Liver (tissue), 9 donors: Measurements from ENCODE around the gene HEPHL1. TPM values are rescaled to one million over a fixed set of nuclear protein-coding genes. Genes with fewer than 3 reads are reported as not detected.

Experiments
- DNase-seq: peaks from one replicate; pipeline ENCODE4 v3.0.0-alpha.2; 2017; ENCODE audit warnings: low spot score
- H3K27ac ChIP-seq, 2 donors: one replicate each; pipeline ENCODE4 v1.7.0; 2013; ENCODE audit warnings: inconsistent platforms in 2 of 2, low read length in 2 of 2, control low read depth in 1 of 2, low read depth in 1 of 2, mild to moderate bottlenecking in 1 of 2
- H3K27me3 ChIP-seq, 4 donors: one replicate each; pipeline versions ENCODE4 v1.6.1 to v1.7.0; 2013; ENCODE audit warnings: low read length in 3 of 4, inconsistent platforms in 1 of 4, mild to moderate bottlenecking in 1 of 4, moderate library complexity in 1 of 4; ENCODE audit not compliant: control insufficient read depth in 4 of 4, insufficient read depth in 4 of 4
- H3K36me3 ChIP-seq, 4 donors: one replicate each; pipeline versions ENCODE4 v1.6.1 to v1.7.0; 2013; ENCODE audit warnings: low read length in 3 of 4, mild to moderate bottlenecking in 3 of 4, low read depth in 1 of 4, moderate library complexity in 1 of 4; ENCODE audit not compliant: control insufficient read depth in 4 of 4, insufficient read depth in 3 of 4
- H3K4me1 ChIP-seq, 4 donors: one replicate each; pipeline versions ENCODE4 v1.6.1 to v1.7.0; 2013; ENCODE audit warnings: low read length in 3 of 4, mild to moderate bottlenecking in 3 of 4, moderate library complexity in 1 of 4; ENCODE audit not compliant: control insufficient read depth in 4 of 4, insufficient read depth in 4 of 4
- H3K4me3 ChIP-seq, 3 donors: one replicate each; pipeline versions ENCODE4 v1.6.1 to v1.7.0; 2013; ENCODE audit warnings: low read length in 3 of 3, control low read depth in 1 of 3, low read depth in 1 of 3, mild to moderate bottlenecking in 1 of 3
- H3K9ac ChIP-seq, 2 donors: one replicate each; pipeline ENCODE4 v1.7.0; 2013; ENCODE audit warnings: low read length in 2 of 2, mild to moderate bottlenecking in 2 of 2, moderate library complexity in 2 of 2, control low read depth in 1 of 2, low read depth in 1 of 2
- H3K9me3 ChIP-seq, 4 donors: one replicate each; pipeline versions ENCODE4 v1.6.1 to v1.7.0; 2013; ENCODE audit warnings: low read length in 3 of 4; ENCODE audit not compliant: control insufficient read depth in 4 of 4
- ATF3 ChIP-seq: IDR thresholded peaks from 2 replicates; pipeline ENCODE4 v1.6.1; 2016; ENCODE audit warnings: antibody characterized with exemption
- EGR1 ChIP-seq, 2 donors: IDR thresholded peaks; 2 replicates each; pipeline ENCODE4 v1.6.1; 2016 to 2018; ENCODE audit warnings: antibody characterized with exemption in 2 of 2, low read depth in 2 of 2
- FOXA1 ChIP-seq: IDR thresholded peaks from 2 replicates; pipeline ENCODE4 v1.6.1; 2016; ENCODE audit warnings: antibody characterized with exemption
- FOXA2 ChIP-seq: IDR thresholded peaks from 2 replicates; pipeline ENCODE4 v1.6.1; 2016; ENCODE audit warnings: antibody characterized with exemption
- GABPA ChIP-seq, 2 donors: IDR thresholded peaks in 1 of 2; conservative IDR thresholded peaks in 1 of 2; 2 replicates each; pipeline ENCODE4 v1.6.1; 2016; ENCODE audit warnings: antibody characterized with exemption in 2 of 2, mild to moderate bottlenecking in 1 of 2, moderate library complexity in 1 of 2
- HNF4A ChIP-seq, 2 donors: conservative IDR thresholded peaks; 2 replicates each; pipeline ENCODE4 v1.6.1; 2016; ENCODE audit warnings: antibody characterized with exemption in 2 of 2, mild to moderate bottlenecking in 2 of 2
- HNF4G ChIP-seq: IDR thresholded peaks from 2 replicates; pipeline ENCODE4 v1.6.1; 2016; ENCODE audit warnings: antibody characterized with exemption
- JUND ChIP-seq, 2 donors: IDR thresholded peaks; 2 replicates each; pipeline ENCODE4 v1.6.1; 2016; ENCODE audit warnings: antibody characterized with exemption in 2 of 2
- MAX ChIP-seq: IDR thresholded peaks from 2 replicates; pipeline ENCODE4 v1.6.1; 2016; ENCODE audit warnings: antibody characterized with exemption
- NR2F2 ChIP-seq: IDR thresholded peaks from 2 replicates; pipeline ENCODE4 v1.6.1; 2016; ENCODE audit warnings: antibody characterized with exemption
- RAD21 ChIP-seq, 2 donors: IDR thresholded peaks; 2 replicates each; pipeline ENCODE4 v1.6.1; 2016; ENCODE audit warnings: antibody characterized with exemption in 2 of 2, mild to moderate bottlenecking in 2 of 2
- RXRA ChIP-seq, 2 donors: IDR thresholded peaks; 2 replicates each; pipeline ENCODE4 v1.6.1; 2017 to 2018; ENCODE audit warnings: antibody characterized with exemption in 2 of 2, mild to moderate bottlenecking in 1 of 2
- SP1 ChIP-seq: IDR thresholded peaks from 2 replicates; pipeline ENCODE4 v1.6.1; 2018; ENCODE audit warnings: antibody characterized with exemption, mild to moderate bottlenecking
- TAF1 ChIP-seq: conservative IDR thresholded peaks from 2 replicates; pipeline ENCODE4 v1.6.1; 2016; ENCODE audit warnings: antibody characterized with exemption, mild to moderate bottlenecking
- YY1 ChIP-seq: IDR thresholded peaks from 2 replicates; pipeline ENCODE4 v1.6.1; 2016; ENCODE audit warnings: antibody characterized with exemption, mild to moderate bottlenecking
- ZBTB33 ChIP-seq: IDR thresholded peaks from 2 replicates; pipeline ENCODE4 v1.6.1; 2016; ENCODE audit warnings: antibody characterized with exemption
- WGBS: extraction: QIAGEN DNeasy Blood & Tissue Kit; methylation state at CpG from one replicate; pipeline ENCODE4 v1.1.7; 2013; 5-methylcytosine and 5-hydroxymethylcytosine counted together
- polyA plus RNA-seq, 2 donors: library from polyadenylated mRNA; stranded (reverse) in 1 of 2; unstranded in 1 of 2; fragments of 200-250 nt in 1 of 2; fragments of >200 nt in 1 of 2; fragmentation: Nextera tagmentation in 1 of 2; extraction: Ambion mirVana in 1 of 2; gene quantifications; one replicate each; pipeline versions ENCODE4 v1.2.1 to v1.2.3, GENCODE V29; 2013 to 2015
- total RNA-seq, 2 donors: library from RNA; depleted of rRNA; stranded (reverse); fragments of >200 nt; gene quantifications; one replicate each; pipeline ENCODE4 v1.2.3, GENCODE V29; 2014
- TF ChIP-seq, protein P1 (sequence below): fragments of 150-350 bp; IDR thresholded peaks from 2 replicates; pipeline ENCODE4 v1.5.1; 2017; ENCODE audit warnings: improper control_type of control experiment, low read depth, low read length; ENCODE audit not compliant: missing input control
- TF ChIP-seq, protein P2 (sequence below): IDR thresholded peaks from 2 replicates; pipeline ENCODE4 v1.6.1; 2016; ENCODE audit warnings: antibody characterized with exemption, mild to moderate bottlenecking
- donor health status: healthy.
- donor health status: healthy.
- donor health status: healthy.
- donor health status: healthy.
- donor health status: healthy.

The HEPHL1 gene
- total and polyA plus RNA-seq, 4 donors, result 0.19 TPM; not detected in 3

GRCh38 chr11:94032066-94032465 is 10.9 kb downstream of the HEPHL1 start:
- no peaks in the 10 kb centered on the region for H3K36me3 ChIP-seq
- TF ChIP-seq RAD21 (IDR thresholded peaks at IDR 0.05) (no peak), RXRA (IDR thresholded peaks at IDR 0.05) (no peak), EGR1 (IDR thresholded peaks at IDR 0.05; ENCODE audit: low read depth in 2 of 2) (no peak), FOXA1 (no peak), HNF4A (conservative IDR thresholded peaks at IDR 0.05) (no peak), SP1 (no peak), JUND (IDR thresholded peaks at IDR 0.05) (no peak), FOXA2 (no peak), TAF1 (no peak), YY1 (no peak), GABPA (IDR thresholded peaks at IDR 0.05 in 1 of 2, conservative IDR thresholded peaks at IDR 0.05 in 1 of 2) (no peak), MAX (no peak), HNF4G (no peak), ZBTB33 (no peak), ATF3 (no peak), NR2F2 (no peak)
- TF ChIP-seq, protein P1, sequence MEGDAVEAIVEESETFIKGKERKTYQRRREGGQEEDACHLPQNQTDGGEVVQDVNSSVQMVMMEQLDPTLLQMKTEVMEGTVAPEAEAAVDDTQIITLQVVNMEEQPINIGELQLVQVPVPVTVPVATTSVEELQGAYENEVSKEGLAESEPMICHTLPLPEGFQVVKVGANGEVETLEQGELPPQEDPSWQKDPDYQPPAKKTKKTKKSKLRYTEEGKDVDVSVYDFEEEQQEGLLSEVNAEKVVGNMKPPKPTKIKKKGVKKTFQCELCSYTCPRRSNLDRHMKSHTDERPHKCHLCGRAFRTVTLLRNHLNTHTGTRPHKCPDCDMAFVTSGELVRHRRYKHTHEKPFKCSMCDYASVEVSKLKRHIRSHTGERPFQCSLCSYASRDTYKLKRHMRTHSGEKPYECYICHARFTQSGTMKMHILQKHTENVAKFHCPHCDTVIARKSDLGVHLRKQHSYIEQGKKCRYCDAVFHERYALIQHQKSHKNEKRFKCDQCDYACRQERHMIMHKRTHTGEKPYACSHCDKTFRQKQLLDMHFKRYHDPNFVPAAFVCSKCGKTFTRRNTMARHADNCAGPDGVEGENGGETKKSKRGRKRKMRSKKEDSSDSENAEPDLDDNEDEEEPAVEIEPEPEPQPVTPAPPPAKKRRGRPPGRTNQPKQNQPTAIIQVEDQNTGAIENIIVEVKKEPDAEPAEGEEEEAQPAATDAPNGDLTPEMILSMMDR, result no peak
- TF ChIP-seq, protein P2, sequence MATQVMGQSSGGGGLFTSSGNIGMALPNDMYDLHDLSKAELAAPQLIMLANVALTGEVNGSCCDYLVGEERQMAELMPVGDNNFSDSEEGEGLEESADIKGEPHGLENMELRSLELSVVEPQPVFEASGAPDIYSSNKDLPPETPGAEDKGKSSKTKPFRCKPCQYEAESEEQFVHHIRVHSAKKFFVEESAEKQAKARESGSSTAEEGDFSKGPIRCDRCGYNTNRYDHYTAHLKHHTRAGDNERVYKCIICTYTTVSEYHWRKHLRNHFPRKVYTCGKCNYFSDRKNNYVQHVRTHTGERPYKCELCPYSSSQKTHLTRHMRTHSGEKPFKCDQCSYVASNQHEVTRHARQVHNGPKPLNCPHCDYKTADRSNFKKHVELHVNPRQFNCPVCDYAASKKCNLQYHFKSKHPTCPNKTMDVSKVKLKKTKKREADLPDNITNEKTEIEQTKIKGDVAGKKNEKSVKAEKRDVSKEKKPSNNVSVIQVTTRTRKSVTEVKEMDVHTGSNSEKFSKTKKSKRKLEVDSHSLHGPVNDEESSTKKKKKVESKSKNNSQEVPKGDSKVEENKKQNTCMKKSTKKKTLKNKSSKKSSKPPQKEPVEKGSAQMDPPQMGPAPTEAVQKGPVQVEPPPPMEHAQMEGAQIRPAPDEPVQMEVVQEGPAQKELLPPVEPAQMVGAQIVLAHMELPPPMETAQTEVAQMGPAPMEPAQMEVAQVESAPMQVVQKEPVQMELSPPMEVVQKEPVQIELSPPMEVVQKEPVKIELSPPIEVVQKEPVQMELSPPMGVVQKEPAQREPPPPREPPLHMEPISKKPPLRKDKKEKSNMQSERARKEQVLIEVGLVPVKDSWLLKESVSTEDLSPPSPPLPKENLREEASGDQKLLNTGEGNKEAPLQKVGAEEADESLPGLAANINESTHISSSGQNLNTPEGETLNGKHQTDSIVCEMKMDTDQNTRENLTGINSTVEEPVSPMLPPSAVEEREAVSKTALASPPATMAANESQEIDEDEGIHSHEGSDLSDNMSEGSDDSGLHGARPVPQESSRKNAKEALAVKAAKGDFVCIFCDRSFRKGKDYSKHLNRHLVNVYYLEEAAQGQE, result no peak
- H3K9me3 ChIP-seq, result no peaks in the 10 kb centered on the region
- H3K27ac ChIP-seq, result no peak overlapping the region
- H3K9ac ChIP-seq, result no peak overlapping the region
- no peak overlapping the region for H3K4me3 ChIP-seq
- H3K27me3 ChIP-seq, result no peaks in the 10 kb centered on the region
- 79% methylated on average over 5 of the region's 5 CpGs for WGBS
- no peak for DNase-seq
- H3K4me1 ChIP-seq, result no peaks in the 10 kb centered on the region
